T-helper 22 cell (primary cell): ENCODE measurements around the gene DLG2.
A peak's percentile ranks its signal among the peaks of the same experiment; 100 is the strongest.
"Not testable (repeated sequence)": the region's sequence is repeated elsewhere in the genome, so short reads cannot be mapped to it uniquely, and the experiment has no call there.

ENCODE experiments used
- DNase-seq: peaks from one replicate; pipeline ENCODE4 v3.0.0-alpha.2; 2020; ENCODE audit warnings: low read depth

The DLG2 gene

DNA sequence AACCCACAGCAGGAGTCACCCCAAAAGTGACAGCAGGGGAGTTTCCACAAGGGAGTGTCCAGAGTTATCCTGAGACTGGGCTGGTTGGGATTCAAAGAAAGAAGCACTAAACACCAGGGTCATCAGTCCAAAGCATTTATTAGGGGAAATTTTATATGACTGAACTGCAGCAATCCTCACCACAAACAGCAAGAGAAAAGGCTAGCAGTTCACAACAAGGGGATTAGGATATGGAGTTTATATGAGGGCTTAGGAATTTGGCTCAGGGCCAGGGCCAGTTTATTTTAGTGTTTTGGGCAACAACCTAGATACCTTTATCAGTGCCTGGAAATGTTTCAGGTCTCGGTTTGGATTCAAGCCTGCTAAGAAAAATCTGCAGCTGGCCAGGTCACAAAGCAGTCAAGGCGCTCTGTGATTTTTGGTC lies 16.1 kb upstream of the DLG2 start:
- no peak for DNase-seq

DNA sequence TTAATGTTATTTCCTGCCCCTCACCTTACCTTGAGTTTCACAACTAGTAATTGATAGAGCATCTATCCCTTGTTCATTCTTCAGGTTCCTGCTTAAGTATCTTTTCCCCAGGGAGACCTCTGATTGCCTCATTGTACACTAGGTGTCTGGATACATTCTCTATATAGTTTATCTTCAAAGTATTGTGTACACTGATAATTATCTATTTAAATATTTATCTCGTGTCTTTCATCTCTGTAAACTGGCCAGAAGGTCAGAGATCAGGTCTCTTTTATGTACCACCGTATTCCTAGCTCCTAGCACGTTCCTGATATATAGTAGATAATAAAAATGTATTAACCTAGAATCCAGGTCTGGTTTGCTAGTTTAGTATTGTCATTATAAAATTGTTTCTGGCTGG lies 7.6 kb upstream of the DLG2 start:
- DNase-seq: no peak

- DNase-seq: no peak
These were observed 1.7 kb upstream of the DLG2 start for GRCh38 chr11:85628771-85629341.

GRCh38 chr11:85627998-85628770 lies 1.0 kb upstream of the DLG2 start, which contains the start of gene TMEM126B:
Gene TMEM126B (plus strand): TSS chr11:85628593. CDS start chr11:85628608, 15 bp downstream.
- DNase-seq: peak; percentile 93

DNA sequence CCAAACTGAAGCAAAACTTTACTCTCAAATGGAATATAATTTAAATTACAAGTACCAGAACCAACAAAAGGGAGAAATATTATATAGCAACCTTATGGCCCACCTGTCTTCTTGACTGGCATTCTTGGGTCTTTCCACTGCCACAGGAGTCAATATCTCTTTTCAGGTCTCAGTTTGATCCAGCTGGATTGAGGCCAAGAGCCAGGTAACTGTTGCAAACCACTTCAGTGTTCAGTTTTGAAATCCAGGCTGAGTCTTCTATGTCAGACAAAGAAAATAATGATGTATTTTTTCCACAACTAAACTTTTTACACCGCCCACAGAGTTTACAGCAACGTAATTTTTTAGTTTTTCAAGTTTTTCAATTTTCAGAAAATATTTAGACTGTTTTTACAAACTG lies 648 bp downstream of the DLG2 start:
- DNase-seq: no peak

GRCh38 chr11:85620256-85620655 lies 6.9 kb downstream of the DLG2 start:
- DNase-seq: no peak

- DNase-seq: no peak
These were observed 7.6 kb downstream of the DLG2 start for GRCh38 chr11:85619499-85619898.

DNA sequence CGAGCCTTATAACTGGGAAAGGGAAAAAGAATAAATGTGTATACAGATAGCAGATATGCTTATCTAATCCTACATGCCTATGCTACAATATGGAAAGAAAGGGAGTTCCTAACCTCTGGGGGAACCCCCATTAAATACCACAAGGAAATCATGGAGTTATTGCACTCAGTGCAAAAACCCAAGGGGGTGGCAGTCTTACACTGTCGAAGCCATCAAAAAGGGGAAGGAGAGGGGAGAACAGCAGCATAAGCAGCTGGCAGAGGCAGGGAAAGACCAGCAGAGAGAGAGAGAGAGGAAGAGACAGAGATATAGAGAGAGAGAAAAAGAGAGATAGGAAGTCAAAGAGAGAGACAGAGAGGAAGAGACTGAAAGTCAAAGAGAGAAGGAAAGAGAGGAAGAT lies 15.5 kb downstream of the DLG2 start:
- not testable (repeated sequence) for DNase-seq

GRCh38 chr11:85609286-85609685 lies 17.9 kb downstream of the DLG2 start:
- DNase-seq: not testable (repeated sequence)

DNA sequence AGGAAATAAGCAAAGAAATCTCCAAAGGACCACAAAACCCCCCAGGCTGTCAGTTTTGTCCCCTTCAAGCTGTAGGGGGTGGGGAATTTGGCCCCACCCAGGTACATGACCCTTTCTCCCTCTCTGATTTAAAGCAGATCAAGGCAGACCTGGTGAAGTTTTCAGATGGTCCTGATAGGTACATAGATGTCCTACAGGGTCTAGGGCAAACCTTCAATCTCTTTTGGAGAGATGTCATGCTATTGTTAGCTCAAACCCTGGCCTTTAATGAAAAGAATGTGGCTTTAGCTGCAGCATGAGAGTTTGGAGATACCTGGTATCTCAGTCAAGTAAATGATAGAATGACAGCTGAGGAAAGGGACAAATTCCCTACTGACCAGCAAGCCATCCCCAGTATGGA lies 18.5 kb downstream of the DLG2 start:
- DNase-seq: not testable (repeated sequence)

DNA sequence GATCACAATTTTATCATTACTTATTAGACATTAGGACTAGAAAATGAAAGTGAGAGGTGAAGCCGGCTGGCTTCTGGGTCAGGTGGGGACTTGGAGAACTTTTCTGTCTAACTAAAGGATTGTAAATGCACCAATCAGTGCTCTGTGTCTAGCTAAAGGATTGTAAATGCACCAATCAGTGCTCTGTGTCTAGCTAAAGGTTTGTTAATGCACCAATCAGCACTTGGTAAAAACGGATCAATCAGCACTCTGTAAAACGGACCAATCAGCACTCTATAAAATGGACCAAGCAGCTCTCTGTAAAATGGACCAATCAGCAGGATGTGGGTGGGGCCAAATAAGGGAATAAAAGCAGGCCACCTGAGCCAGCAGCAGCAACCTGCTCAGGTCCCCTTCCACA lies 20.9 kb downstream of the DLG2 start:
- DNase-seq: not testable (repeated sequence)

- no peak for DNase-seq
These were observed 23.9 kb downstream of the DLG2 start for GRCh38 chr11:85603220-85603619.

- no peak for DNase-seq
These were observed 24.5 kb downstream of the DLG2 start for GRCh38 chr11:85602526-85603213.

GRCh38 chr11:85599083-85599482 lies 28.1 kb downstream of the DLG2 start:
- DNase-seq: no peak

GRCh38 chr11:85596886-85597285 lies 30.3 kb downstream of the DLG2 start:
- DNase-seq: no peak

DNA sequence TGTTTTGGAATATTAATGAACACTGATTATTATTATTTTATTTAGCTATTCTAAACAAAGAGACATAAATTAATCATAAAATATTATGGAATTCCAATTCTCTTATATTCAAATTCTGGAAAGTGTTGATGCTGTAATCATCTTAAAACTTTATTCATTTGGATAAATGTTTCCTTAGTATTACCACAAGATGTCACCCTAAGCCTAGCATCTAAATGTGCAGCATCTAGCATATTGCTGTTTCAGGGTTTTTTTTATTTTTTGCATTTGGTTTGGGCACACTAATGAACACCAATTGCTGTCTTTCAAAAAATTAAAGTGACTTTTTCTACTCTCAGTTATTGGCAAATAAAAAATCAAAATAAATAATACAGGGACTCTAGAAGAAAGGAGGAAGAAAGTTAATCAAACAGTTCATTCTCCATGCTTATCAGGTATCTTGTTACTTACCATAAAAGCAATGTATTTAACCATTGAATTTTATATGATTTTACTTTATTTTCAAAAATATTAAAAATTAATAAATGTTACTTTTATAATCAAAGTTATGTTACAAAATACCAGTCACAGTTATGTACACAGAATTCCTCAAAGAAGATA lies 31.8 kb downstream of the DLG2 start:
- DNase-seq: no peak

DNA sequence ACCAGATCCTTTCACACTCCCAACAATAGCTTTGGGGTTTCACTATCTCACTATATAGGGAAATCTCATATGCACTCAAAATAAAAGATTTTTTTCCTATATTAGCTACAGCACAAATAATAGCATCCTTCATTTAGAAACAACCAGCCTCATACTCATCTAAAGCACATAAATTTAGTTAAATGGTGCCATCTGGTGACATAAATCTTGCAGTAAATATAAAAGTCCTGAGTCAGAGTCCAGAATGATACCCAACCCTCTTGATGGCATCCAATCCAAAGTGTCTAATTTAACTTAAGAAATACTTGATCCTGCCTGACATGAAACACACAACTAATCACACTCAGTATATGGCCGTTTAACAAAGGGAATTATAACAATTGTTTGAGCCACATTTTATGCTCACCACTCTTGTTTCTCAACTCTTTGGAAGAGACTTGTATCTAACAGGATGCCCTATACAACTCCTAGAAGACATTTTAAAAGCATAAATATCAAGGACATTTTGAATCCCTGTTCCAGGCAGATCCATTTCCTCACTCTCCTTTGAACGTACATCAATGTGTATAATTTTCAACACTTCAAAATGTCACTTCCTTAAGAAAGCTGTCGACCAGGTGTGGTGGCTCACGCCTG lies 36.2 kb downstream of the DLG2 start:
- DNase-seq: no peak

DNA sequence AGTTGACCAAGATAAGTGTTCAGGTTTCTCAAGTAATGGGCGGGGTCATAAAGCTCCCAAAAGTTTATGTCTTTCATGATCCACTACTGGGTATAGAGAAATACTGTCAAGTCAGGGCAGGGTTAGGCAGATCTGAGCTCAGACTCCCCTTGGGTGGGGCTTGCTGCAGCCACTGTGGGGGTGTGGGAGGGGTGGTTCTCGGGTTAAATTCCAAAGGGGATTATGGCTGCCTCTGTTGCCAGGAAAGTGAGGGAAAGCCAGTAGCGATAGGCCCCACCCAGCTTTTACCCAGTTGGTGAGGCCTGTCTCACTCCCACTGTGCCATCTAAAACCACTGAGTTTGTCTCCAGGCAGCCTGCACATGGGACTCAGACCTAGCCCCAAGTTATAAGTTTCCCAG lies 37.8 kb downstream of the DLG2 start:
- DNase-seq: no peak

GRCh38 chr11:85582111-85582510 lies 45.0 kb downstream of the DLG2 start:
- DNase-seq: no peak

- no peak for DNase-seq
These were observed 51.8 kb downstream of the DLG2 start for GRCh38 chr11:85575388-85575787.

- no peak for DNase-seq
These were observed 55.1 kb downstream of the DLG2 start for GRCh38 chr11:85572056-85572455.

DNA sequence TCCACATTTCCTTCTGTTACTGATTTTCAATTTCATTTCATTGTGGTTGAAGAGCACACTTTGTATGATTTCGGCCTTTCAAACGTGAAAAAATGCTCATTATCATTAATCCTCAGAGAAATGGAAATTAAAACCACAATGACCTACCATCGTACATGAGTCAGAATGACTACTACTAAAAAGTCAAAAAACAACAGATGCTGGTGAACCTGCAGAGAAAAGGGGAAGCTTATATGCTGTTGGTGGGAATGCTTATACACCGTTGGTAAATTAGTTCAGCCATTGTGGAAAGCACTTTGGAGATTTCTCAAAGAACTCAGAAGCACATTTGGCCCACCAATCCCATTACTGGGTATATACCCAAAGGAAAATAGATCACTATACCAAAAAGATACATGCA lies 57.6 kb downstream of the DLG2 start:
- no peak for DNase-seq
